Measurements from ENCODE around the gene CLCF1.

- no peak for TF ChIP-seq REST (IDR thresholded peaks at IDR 0.05; ENCODE audit: borderline replicate concordance)
- TF ChIP-seq CTCF (IDR thresholded peaks at IDR 0.05; ENCODE audit: poor library complexity, severe bottlenecking), result peak; percentile 7
Observed at GRCh38 chr11:67401495-67402191, 28.2 kb upstream of the CLCF1 start, which contains the start of gene PPP1CA.

Measured in neural cell (in vitro differentiated cells).